ENCODE measurements around the gene DNAJC15.

DNA sequence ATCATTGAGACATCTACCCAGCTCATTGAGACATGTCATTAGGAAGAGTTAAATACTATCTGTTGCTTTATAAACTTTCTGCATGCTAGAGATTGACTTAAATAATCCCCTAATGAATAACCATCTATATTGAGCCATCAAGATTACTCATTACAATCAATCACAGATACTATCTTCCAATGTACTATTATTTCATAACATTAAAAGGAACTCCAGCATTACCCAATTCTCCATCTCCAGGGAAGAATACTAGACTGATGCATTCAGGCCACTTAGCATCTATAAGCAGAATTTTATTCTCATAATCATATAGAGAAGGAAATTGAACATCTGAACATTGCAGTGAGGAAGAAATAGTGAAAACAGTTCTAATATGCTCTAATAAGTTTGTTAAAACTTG, 39.4 kb upstream of the DNAJC15 start:
- TF ChIP-seq, protein P1, sequence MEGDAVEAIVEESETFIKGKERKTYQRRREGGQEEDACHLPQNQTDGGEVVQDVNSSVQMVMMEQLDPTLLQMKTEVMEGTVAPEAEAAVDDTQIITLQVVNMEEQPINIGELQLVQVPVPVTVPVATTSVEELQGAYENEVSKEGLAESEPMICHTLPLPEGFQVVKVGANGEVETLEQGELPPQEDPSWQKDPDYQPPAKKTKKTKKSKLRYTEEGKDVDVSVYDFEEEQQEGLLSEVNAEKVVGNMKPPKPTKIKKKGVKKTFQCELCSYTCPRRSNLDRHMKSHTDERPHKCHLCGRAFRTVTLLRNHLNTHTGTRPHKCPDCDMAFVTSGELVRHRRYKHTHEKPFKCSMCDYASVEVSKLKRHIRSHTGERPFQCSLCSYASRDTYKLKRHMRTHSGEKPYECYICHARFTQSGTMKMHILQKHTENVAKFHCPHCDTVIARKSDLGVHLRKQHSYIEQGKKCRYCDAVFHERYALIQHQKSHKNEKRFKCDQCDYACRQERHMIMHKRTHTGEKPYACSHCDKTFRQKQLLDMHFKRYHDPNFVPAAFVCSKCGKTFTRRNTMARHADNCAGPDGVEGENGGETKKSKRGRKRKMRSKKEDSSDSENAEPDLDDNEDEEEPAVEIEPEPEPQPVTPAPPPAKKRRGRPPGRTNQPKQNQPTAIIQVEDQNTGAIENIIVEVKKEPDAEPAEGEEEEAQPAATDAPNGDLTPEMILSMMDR (conservative IDR thresholded peaks at IDR 0.05; ENCODE audit: low read depth, low read length), result no peak
- TF ChIP-seq EZH2 (IDR thresholded peaks at IDR 0.05; ENCODE audit: low read length, unreplicated experiment), result no peak
